GM12875 (cell line): Measurements from ENCODE around the gene FUT2.

ENCODE experiments used
- H3K4me3 ChIP-seq: one replicate; pipeline ENCODE4 v1.5.1; 2011; ENCODE audit warnings: low read depth, low read length, control low read depth
- TF ChIP-seq, protein P1 (sequence below): IDR thresholded peaks from 2 replicates; pipeline ENCODE4 v1.5.1; 2011; ENCODE audit warnings: low read depth, mild to moderate bottlenecking, control low read depth, inconsistent platforms, low read length, moderate library complexity, borderline replicate concordance; ENCODE audit not compliant: insufficient read depth

The FUT2 gene

DNA sequence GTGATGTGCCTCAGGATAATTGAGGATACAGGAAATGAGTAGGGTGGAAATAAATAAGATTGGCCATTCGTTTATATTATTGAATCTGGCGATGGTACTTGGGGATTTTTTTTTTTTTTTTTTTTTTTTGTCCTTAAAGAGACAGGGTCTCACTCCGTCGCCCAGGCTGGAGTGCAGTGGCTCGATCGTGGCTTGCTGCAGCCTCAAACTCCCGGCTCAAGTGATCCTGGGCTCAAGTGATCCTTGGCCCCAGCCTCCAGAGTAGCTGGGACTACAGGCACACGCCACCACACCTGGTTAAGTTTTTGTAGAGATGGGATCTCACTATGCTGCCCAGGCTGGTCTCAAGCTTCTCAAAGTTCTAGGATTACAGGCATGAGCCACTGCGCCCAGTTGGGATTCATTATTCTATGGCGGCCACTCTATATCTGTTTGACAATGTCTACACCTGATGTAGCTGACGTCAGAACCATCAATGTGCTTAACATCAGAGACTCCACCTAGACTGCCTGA, 26.5 kb downstream of the FUT2 start:
- TF ChIP-seq, protein P1, sequence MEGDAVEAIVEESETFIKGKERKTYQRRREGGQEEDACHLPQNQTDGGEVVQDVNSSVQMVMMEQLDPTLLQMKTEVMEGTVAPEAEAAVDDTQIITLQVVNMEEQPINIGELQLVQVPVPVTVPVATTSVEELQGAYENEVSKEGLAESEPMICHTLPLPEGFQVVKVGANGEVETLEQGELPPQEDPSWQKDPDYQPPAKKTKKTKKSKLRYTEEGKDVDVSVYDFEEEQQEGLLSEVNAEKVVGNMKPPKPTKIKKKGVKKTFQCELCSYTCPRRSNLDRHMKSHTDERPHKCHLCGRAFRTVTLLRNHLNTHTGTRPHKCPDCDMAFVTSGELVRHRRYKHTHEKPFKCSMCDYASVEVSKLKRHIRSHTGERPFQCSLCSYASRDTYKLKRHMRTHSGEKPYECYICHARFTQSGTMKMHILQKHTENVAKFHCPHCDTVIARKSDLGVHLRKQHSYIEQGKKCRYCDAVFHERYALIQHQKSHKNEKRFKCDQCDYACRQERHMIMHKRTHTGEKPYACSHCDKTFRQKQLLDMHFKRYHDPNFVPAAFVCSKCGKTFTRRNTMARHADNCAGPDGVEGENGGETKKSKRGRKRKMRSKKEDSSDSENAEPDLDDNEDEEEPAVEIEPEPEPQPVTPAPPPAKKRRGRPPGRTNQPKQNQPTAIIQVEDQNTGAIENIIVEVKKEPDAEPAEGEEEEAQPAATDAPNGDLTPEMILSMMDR, result no peak
- no peak overlapping the region for H3K4me3 ChIP-seq

DNA sequence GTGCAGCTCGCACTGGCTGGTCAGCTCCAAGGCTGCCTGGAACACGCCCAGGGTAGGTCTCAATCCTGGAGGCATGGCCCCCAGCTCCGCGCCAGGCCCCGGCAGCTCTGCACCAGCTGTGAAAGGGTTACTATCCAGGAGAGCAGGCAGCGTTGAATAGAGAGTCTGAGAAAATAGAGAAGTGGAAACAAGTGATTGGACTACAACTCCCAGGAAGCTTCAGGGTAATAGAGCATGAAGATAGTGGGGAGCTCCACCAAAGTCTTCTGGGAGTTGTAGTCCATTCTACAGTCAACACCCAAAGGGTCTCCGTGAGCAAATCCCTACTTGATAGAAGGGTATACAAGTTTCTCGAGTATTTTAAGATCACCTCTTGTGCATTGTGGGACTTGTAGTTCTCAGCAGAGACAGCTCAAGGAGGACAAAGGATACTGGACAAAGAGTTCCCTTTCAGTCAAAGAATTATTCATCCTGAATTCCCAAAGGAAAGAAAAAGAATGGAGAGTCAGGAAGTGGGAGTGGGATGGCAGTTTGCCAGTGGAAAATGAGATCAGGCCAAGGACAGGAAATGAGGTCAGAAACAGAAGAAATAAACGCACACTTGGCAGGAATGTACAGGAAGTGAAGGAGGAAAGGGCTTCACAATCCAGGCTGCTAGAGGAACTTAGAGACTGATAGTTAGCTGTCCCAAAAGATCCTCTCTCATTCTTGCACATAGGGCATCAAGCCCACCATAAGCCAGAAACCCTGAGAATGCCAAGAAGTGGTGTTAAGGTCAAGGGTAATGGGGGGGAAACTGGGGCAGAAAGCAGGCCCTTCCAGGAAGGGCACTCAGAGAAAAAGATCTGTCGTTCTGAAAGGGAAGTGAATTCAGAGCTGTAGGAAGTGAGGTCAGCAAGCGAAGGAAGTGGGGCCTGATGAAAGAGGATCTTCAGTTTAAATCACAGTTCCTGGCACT, 29.3 kb downstream of the FUT2 start:
- TF ChIP-seq, protein P1, result no peak
- no peak overlapping the region for H3K4me3 ChIP-seq

DNA sequence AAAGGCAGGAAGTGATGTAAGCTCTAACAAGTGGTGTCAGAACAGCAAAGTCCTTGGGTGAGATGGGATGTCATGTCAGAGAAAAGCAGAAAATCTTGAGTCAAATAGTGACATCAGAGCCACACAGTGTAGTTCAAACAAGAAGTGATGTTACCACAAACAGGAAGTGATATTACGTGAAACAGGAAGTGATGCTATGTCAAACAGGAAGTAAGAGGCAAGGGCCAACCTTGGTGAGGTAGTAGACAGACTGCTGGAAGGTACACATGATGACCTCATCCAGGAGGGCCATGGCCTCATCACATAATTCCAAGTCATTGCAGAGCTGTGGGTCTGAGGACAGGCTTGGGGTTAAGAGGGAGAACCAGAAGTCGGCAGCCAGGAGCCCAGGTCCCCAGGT, 30.8 kb downstream of the FUT2 start:
- TF ChIP-seq, protein P1, result no peak
- H3K4me3 ChIP-seq, result no peak overlapping the region

DNA sequence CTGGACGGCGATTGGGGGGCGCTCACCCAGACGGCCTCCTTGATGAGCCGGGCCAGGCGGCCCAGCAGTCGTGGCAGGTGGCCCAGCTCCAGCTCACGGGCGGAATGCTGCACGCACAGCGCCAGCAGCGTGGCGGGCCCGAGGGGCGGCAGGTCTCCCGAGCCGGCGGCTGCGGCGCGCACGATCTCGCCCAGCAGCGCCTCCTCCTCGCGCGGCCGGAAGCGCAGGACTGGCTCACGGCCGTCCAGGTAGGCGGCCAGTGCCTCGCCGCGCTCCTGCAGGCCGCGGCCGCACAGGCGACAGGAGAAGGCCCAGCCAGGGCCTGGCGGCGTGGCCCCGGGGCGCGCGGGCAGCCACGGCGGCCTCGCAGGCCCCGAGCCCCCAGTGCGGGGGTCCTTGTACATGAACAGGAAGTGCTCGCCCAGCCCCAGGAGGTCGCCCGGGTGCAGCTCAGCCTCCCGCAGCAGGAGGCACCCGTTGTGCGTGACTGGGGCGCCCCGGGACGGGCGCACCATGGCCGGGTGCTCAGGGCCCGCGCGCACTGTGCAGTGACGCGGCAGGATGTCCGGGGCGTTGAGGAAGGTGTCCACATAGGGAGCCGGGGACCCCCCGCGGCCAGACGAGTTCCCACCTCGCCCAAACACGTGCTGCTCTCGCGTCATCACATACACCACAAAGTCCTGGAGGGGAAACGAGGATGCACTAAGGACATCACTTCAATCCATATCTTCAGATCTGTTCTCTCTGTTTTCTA, 33.3 kb downstream of the FUT2 start:
- TF ChIP-seq, protein P1, result no peak
- no peak overlapping the region for H3K4me3 ChIP-seq

DNA sequence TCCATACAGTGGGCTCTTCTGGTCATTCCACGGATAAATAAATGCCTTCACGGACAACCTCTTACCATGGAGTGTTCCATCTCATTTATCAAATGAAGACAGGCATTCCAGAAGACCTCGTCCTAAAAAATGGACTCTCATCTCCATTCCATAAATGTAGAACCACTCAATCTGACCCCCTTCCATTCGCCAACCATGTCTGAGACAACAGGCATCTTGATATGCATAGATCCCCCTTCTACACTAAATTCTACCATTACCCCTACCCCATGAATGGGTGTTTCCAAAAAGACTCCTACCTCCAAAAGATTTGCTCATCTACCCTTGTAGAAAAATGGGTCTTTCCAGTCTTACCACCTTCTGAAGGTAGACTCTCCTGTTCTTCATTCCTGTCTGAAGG, 35.7 kb downstream of the FUT2 start:
- TF ChIP-seq, protein P1, result no peak

DNA sequence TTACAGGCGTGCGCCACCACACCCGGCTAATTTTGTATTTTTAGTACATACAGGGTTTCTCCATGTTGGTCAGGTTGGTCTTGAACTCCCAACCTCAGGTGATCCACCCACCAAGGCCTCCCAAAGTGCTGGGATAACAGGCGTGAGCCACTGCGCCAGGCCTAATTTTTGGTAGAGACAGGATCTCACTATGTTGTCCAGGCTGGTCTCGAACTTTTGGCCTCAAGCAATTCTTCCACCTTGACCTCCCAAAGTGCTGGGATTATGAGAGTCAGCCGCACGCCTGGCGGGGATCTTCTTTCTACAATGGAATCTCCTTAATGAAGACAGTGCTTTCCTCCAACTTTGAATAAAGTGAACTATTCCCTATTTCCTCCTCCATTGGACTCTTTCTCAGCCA, 38.9 kb downstream of the FUT2 start:
- no peak overlapping the region for H3K4me3 ChIP-seq
- TF ChIP-seq, protein P1, result no peak

More for the DNA sequence above, 35.7 kb downstream of the FUT2 start:
- H3K4me3 ChIP-seq, result no peak overlapping the region
